Type B pancreatic cell (in vitro differentiated cells): ENCODE measurements around the gene ADAD1. TPM values are rescaled to one million over a fixed set of nuclear protein-coding genes. Genes with fewer than 3 reads are reported as not detected.

Experiments
- DNase-seq: peaks from one replicate; pipeline ENCODE4 v3.0.0; 2021; ENCODE audit warnings: mixed read lengths; ENCODE audit not compliant: unreplicated experiment; ENCODE audit errors: extremely low spot score
- H3K27ac Mint-ChIP-seq: 2 replicates; pipeline ENCODE4 v1.8.0; 2021; ENCODE audit warnings: mild to moderate bottlenecking, mixed read lengths
- H3K27me3 Mint-ChIP-seq: 2 replicates; pipeline ENCODE4 v1.8.0; 2021; ENCODE audit warnings: mixed read lengths
- H3K36me3 Mint-ChIP-seq: 2 replicates; pipeline ENCODE4 v1.8.0; 2021; ENCODE audit warnings: mixed read lengths
- H3K4me1 Mint-ChIP-seq: one replicate; pipeline ENCODE4 v1.8.0; 2021; ENCODE audit warnings: mixed read lengths; ENCODE audit not compliant: unreplicated experiment
- H3K4me3 Mint-ChIP-seq: 2 replicates; pipeline ENCODE4 v1.8.0; 2021; ENCODE audit warnings: mild to moderate bottlenecking, mixed read lengths
- H3K9me3 Mint-ChIP-seq: 2 replicates; pipeline ENCODE4 v1.8.0; 2021; ENCODE audit warnings: mixed read lengths
- total RNA-seq: library from RNA; stranded (reverse); gene quantifications from 2 replicates; pipeline ENCODE4 v1.2.1, GENCODE V29; 2021; ENCODE audit warnings: low replicate concordance
- TF ChIP-seq, protein P1 (sequence below): fragments of 200-600 bp; sonication (generic); conservative IDR thresholded peaks from 2 replicates; pipeline ENCODE4 v1.5.0; 2021; ENCODE audit warnings: antibody characterized with exemption, mild to moderate bottlenecking

The ADAD1 gene
- total RNA-seq, 1 donor from 2014 or later, result not detected

DNA sequence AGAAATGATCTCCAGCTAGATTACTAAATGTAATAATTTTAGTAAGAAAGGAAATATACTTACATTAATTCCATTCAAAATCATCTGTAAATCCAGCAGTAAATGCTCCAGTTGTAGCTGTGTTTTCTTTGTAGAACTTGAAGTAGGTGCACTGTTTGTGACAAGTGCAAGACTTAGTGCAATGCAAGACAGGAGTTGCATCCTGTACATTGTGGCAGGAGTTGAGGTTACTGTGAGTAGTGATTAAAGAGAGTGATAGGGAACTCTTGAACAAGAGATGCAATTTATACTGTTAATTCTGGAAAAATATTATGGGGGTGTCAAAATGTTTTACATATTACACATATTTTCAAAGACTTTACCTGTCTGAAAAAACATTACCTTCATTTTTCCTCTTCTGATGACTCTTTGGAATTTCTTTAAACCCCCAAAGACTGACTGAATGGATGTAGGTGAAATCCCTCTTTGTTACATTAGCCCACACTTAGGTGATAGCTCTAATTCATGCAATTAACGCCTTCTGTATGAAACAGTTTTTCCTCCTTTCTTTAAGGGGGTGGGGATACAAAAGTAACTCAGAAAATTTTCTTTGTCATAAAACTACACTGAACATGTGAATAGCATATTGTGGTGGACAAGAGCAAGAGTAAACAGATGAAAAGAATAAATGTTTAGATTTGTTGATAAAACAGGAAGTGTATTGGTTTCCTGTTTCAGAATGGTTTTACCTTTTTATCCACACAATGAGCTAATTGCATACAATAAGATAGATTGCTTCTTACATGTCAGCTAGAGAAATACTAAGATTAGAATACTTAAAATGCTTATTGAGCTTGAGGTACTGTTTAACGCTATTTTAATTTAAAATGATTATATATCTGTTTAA lies 77.7 kb downstream of the ADAD1 start, which contains the start of gene IL2:
TSS of gene IL2 (minus strand) at position 495 of the 886 bp plus-strand sequence. CDS start at position 210, 285 bp downstream.
- H3K27ac Mint-ChIP-seq, result no peak within 1 kb of the TSS
- H3K4me3 Mint-ChIP-seq, result no peak within 1 kb of the TSS
- no peaks in the 10 kb centered on the region for H3K4me1 Mint-ChIP-seq
- no peaks in the 10 kb centered on the region for H3K27me3 Mint-ChIP-seq
- TF ChIP-seq, protein P1, sequence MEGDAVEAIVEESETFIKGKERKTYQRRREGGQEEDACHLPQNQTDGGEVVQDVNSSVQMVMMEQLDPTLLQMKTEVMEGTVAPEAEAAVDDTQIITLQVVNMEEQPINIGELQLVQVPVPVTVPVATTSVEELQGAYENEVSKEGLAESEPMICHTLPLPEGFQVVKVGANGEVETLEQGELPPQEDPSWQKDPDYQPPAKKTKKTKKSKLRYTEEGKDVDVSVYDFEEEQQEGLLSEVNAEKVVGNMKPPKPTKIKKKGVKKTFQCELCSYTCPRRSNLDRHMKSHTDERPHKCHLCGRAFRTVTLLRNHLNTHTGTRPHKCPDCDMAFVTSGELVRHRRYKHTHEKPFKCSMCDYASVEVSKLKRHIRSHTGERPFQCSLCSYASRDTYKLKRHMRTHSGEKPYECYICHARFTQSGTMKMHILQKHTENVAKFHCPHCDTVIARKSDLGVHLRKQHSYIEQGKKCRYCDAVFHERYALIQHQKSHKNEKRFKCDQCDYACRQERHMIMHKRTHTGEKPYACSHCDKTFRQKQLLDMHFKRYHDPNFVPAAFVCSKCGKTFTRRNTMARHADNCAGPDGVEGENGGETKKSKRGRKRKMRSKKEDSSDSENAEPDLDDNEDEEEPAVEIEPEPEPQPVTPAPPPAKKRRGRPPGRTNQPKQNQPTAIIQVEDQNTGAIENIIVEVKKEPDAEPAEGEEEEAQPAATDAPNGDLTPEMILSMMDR, result no peak
- H3K36me3 Mint-ChIP-seq, result no peaks in the 10 kb centered on the region
- DNase-seq, result no peak
- no peaks in the 10 kb centered on the region for H3K9me3 Mint-ChIP-seq

DNA sequence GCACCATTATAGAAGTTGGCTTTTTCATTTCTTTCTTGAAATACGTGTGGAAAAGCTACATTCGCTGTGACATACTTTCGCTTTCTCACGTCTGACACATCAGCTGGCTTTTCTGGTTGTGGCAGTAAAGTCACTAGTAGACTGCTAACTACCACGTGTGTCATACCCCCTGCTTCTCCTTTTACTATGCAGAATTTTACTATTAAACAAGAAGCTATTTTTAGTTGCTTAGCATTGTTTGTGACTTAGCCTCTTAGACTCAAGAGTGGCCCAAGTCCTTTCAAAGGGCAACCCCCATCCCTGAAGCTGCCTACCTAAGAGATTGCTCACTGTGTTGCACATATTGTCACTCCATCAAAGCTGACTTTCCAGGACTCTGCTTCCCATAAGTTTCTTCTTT lies 79.8 kb downstream of the ADAD1 start:
- no peaks in the 10 kb centered on the region for H3K27me3 Mint-ChIP-seq
- no peaks in the 10 kb centered on the region for H3K36me3 Mint-ChIP-seq
- no peak overlapping the region for H3K27ac Mint-ChIP-seq
- no peak for DNase-seq
- H3K4me1 Mint-ChIP-seq, result no peaks in the 10 kb centered on the region
- H3K9me3 Mint-ChIP-seq, result no peaks in the 10 kb centered on the region
- TF ChIP-seq, protein P1, result no peak
- H3K4me3 Mint-ChIP-seq, result no peak overlapping the region

DNA sequence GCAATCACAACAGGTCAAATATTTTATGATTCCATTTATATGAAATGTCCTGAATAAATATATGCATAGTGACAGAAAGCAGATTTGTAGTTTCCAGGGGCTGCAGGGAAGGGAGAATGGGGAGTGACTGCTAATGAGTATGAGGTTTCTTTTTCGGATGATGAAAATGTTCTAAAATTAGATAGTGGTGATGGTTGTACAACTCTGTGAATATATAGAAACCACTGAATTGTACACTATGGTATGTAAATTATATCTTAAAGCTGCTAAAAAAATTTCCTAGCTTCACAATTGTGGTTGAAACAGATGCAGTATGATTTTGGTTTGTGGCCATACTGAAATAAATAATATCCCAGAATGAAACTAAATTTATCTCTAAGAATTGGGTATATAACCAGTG lies 90.6 kb downstream of the ADAD1 start:
- DNase-seq, result no peak
- H3K9me3 Mint-ChIP-seq, result no peaks in the 10 kb centered on the region
- H3K4me1 Mint-ChIP-seq, result no peaks in the 10 kb centered on the region
- TF ChIP-seq, protein P1, result no peak
- H3K27ac Mint-ChIP-seq, result no peak overlapping the region
- no peaks in the 10 kb centered on the region for H3K27me3 Mint-ChIP-seq
- no peak overlapping the region for H3K4me3 Mint-ChIP-seq
- H3K36me3 Mint-ChIP-seq, result no peaks in the 10 kb centered on the region

DNA sequence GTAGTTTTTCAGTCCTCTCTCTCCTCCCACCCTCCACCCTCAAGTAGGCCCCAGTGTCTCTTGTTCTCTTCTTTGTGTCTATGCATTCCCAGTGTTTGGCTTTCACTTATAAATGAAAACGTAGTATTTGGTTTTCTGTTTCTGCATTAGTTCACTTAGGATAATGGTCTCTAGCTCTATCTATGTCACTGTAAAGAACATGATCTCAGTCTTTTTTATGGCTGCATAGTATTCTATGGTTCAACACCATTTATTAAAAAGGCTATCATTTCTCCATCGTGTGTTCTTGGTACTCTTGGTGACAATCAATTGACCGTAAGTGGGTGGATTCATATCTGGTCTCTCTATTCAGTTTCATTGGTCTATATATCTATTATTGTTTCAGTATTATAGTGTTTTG lies 96.4 kb downstream of the ADAD1 start:
- no peak overlapping the region for H3K4me3 Mint-ChIP-seq
- no peak overlapping the region for H3K27ac Mint-ChIP-seq

DNA sequence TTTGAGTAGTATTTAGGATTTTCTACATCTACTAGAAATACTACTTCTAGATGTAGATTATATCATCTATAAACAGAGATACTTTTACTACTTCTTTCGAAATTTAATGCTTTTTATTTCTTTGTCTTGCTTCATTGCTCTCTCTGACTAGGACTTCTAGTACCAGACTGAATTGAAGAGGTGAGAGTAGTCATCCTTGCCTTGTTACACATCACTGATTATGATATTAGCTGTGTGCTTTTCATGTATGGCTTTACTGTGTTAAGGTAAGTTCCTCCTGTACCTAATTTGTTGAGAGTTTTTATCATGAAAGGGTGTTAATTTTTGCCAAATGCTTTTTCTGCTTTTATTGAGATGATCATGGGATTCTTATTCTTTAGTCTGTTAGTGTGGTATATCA lies 97.3 kb downstream of the ADAD1 start:
- H3K27ac Mint-ChIP-seq, result no peak overlapping the region
- H3K4me3 Mint-ChIP-seq, result no peak overlapping the region
- no peaks in the 10 kb centered on the region for H3K36me3 Mint-ChIP-seq
- no peaks in the 10 kb centered on the region for H3K27me3 Mint-ChIP-seq
- H3K4me1 Mint-ChIP-seq, result no peaks in the 10 kb centered on the region
- no peak for DNase-seq
- no peaks in the 10 kb centered on the region for H3K9me3 Mint-ChIP-seq
- TF ChIP-seq, protein P1, result no peak

More for the DNA sequence above, 96.4 kb downstream of the ADAD1 start:
- Mint-ChIP-seq H3K36me3 (no peaks in the 10 kb centered on the region), H3K27me3 (no peaks in the 10 kb centered on the region), H3K4me1 (no peaks in the 10 kb centered on the region), H3K9me3 (no peaks in the 10 kb centered on the region)
- no peak for DNase-seq
- TF ChIP-seq, protein P1, result no peak
